Kidney tubule cell (primary cell): ENCODE results near the gene SLC2A6.

Experiments
- DNase-seq: peaks from one replicate; pipeline ENCODE4 v3.0.0-alpha.2; 2018; ENCODE audit warnings: low spot score

SLC2A6 gene

GRCh38 chr9:133515615-133516255, 36.8 kb upstream of the SLC2A6 start:
- no peak for DNase-seq

GRCh38 chr9:133515240-133515610, 36.3 kb upstream of the SLC2A6 start:
- no peak for DNase-seq

GRCh38 chr9:133514460-133515239, 35.8 kb upstream of the SLC2A6 start:
- DNase-seq = no peak

GRCh38 chr9:133513214-133514100, 34.6 kb upstream of the SLC2A6 start:
- no peak for DNase-seq

GRCh38 chr9:133512253-133513213, 33.6 kb upstream of the SLC2A6 start:
- no peak for DNase-seq

GRCh38 chr9:133511607-133512006, 32.7 kb upstream of the SLC2A6 start:
- no peak for DNase-seq

- DNase-seq = no peak
These were observed 32.1 kb upstream of the SLC2A6 start for GRCh38 chr9:133510926-133511505.

GRCh38 chr9:133509179-133510083, 30.5 kb upstream of the SLC2A6 start:
- no peak for DNase-seq

GRCh38 chr9:133508046-133508445, 29.1 kb upstream of the SLC2A6 start:
- no peak for DNase-seq

- DNase-seq = no peak
These were observed 28.5 kb upstream of the SLC2A6 start for GRCh38 chr9:133507246-133507965.

- DNase-seq = peak; percentile 88
These were observed 27.7 kb upstream of the SLC2A6 start for GRCh38 chr9:133506653-133507038.

GRCh38 chr9:133505901-133506652, 27.2 kb upstream of the SLC2A6 start:
- DNase-seq = no peak

- DNase-seq = peak; percentile 13
These were observed 26.4 kb upstream of the SLC2A6 start for GRCh38 chr9:133505186-133505830.

- no peak for DNase-seq
These were observed 23.2 kb upstream of the SLC2A6 start for GRCh38 chr9:133502112-133502511.

- DNase-seq = no peak
These were observed 21.0 kb upstream of the SLC2A6 start for GRCh38 chr9:133499892-133500270.

GRCh38 chr9:133499132-133499891, 20.4 kb upstream of the SLC2A6 start:
- DNase-seq = no peak
